Keratinocyte (primary cell): ENCODE results near the gene SPRTN. TPM values are rescaled to one million over a fixed set of nuclear protein-coding genes. Genes with fewer than 3 reads are reported as not detected.

ENCODE experiments used
- DNase-seq: peaks from one replicate; pipeline ENCODE4 v3.0.0-alpha.2; 2011; ENCODE audit warnings: low read depth, missing footprints, low spot score
- FAIRE-seq: peaks from 2 replicates; lab custom pipeline; 2011; peaks lifted over from hg19 to GRCh38; lab: Jason Lieb, UNC
- H2AFZ ChIP-seq: 2 replicates; pipeline ENCODE4 v1.6.0; 2012; ENCODE audit warnings: low read length, control low read depth, inconsistent platforms; ENCODE audit not compliant: control insufficient read depth
- H3K27ac ChIP-seq: 2 replicates; pipeline ENCODE4 v1.5.1; 2011; ENCODE audit warnings: low read length; ENCODE audit not compliant: control insufficient read depth, insufficient read depth
- H3K27me3 ChIP-seq: 3 replicates; pipeline ENCODE4 v1.6.0; 2011; ENCODE audit warnings: low read length; ENCODE audit not compliant: control insufficient read depth, insufficient read depth; ENCODE audit errors: extremely low read depth
- H3K36me3 ChIP-seq, 2 experiments: 2 replicates in 1 of 2; 3 replicates in 1 of 2; pipeline ENCODE4 v1.5.1; 2011; ENCODE audit warnings: low read length in 2 of 2, mild to moderate bottlenecking in 1 of 2; ENCODE audit not compliant: control insufficient read depth in 2 of 2, insufficient read depth in 2 of 2; ENCODE audit errors: extremely low read depth in 1 of 2
- H3K4me1 ChIP-seq: 3 replicates; pipeline ENCODE4 v1.5.1; 2011; ENCODE audit warnings: low read length; ENCODE audit not compliant: control insufficient read depth, insufficient read depth; ENCODE audit errors: extremely low read depth
- H3K4me2 ChIP-seq: 3 replicates; pipeline ENCODE4 v1.6.0; 2011; ENCODE audit warnings: low read depth, low read length; ENCODE audit not compliant: control insufficient read depth, insufficient read depth; ENCODE audit errors: extremely low read depth
- H3K4me3 ChIP-seq, 3 experiments: fragments of 200-600 bp in 1 of 3; sonication (generic) in 1 of 3; 2 replicates in 2 of 3; 3 replicates in 1 of 3; pipeline ENCODE4 v1.5.1; 2011 to 2016; ENCODE audit warnings: low read length in 3 of 3, mild to moderate bottlenecking in 3 of 3, control low read depth in 2 of 3, inconsistent platforms in 1 of 3, low read depth in 1 of 3, mixed read lengths in 1 of 3, mixed run types in 1 of 3, moderate library complexity in 1 of 3; ENCODE audit not compliant: control insufficient read depth in 2 of 3, insufficient read depth in 2 of 3; ENCODE audit errors: extremely low read depth in 1 of 3
- H3K79me2 ChIP-seq: 2 replicates; pipeline ENCODE4 v1.6.0; 2012; ENCODE audit warnings: low read length; ENCODE audit not compliant: control insufficient read depth, insufficient read depth
- H3K9ac ChIP-seq: 3 replicates; pipeline ENCODE4 v1.6.0; 2011; ENCODE audit warnings: low read length; ENCODE audit not compliant: control insufficient read depth, insufficient read depth; ENCODE audit errors: extremely low read depth
- H3K9me1 ChIP-seq: 3 replicates; pipeline ENCODE4 v1.6.0; 2011; ENCODE audit warnings: low read length; ENCODE audit not compliant: control insufficient read depth, insufficient read depth; ENCODE audit errors: extremely low read depth
- H3K9me3 ChIP-seq: 2 replicates; pipeline ENCODE4 v1.5.1; 2012; ENCODE audit warnings: low read depth, low read length; ENCODE audit not compliant: control insufficient read depth
- H4K20me1 ChIP-seq: 3 replicates; pipeline ENCODE4 v1.6.0; 2011; ENCODE audit warnings: low read length; ENCODE audit not compliant: control insufficient read depth, insufficient read depth; ENCODE audit errors: extremely low read depth
- EZH2 ChIP-seq: IDR thresholded peaks from one replicate; pipeline ENCODE4 v1.6.1; 2012; ENCODE audit warnings: inconsistent platforms, mild to moderate bottlenecking, low read length, moderate library complexity
- dilution Hi-C: fragments of 300-500 bp; cut with MboI; formaldehyde crosslinking; loops from one replicate; pipeline ENCODE4 v1.7.0; 2020; ENCODE audit warnings: low sequenced_read_pairs; ENCODE audit not compliant: extremely low pct_ligation_motif_present
- polyA plus RNA-seq, 5 experiments: library from polyadenylated mRNA; depleted of rRNA in 3 of 5; stranded (reverse) in 3 of 5; stranded (forward) in 1 of 5; unstranded in 1 of 5; fragments of >200 nt; gene quantifications; 1 replicate in 1 of 5; 2 replicates in 3 of 5; 3 replicates in 1 of 5; pipeline versions ENCODE4 v1.2.1 to v1.2.3, GENCODE V29; 2011 to 2012; ENCODE audit warnings: missing spikeins in 2 of 5, low read depth in 1 of 5, low replicate concordance in 1 of 5
- TF ChIP-seq, protein P1 (sequence below), 3 experiments: IDR thresholded peaks in 1 of 3; conservative IDR thresholded peaks in 1 of 3; optimal IDR thresholded peaks in 1 of 3; 2 replicates in 2 of 3; 3 replicates in 1 of 3; pipeline versions ENCODE3 to v1.5.1; 2011; ENCODE audit warnings: low read length in 3 of 3, mild to moderate bottlenecking in 3 of 3, moderate library complexity in 2 of 3, control low read depth in 1 of 3, inconsistent platforms in 1 of 3; ENCODE audit not compliant: insufficient read depth in 2 of 3; ENCODE audit errors: extremely low read depth in 1 of 3

Gene SPRTN
- polyA plus RNA-seq, 1 donor (not counting 4 experiments of a cell fraction or from before 2014, with no cell fraction given): 17.4 TPM

DNA sequence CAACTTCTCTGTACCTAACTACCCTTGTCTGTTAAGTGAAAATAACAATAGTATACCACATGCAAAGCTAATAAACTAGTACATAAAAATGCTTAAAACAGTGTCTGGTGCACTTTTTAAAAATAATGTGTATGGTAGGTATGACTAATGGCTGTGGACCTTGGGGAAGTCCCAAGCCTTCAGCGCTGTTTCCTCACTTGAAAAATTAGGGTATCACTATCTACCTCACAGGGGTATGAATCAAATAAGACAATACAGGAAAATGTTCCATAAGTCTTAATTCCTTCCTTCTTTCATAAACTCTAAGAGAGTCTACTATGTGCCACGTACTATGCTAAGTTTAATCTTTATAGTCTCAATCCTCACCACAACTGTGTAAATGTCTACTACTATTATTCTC lies 52.0 kb downstream of the SPRTN start:
- Histone ChIP-seq H4K20me1 (no peaks in the 10 kb centered on the region), H3K9me1 (peaks cover 2% of the 10 kb centered on the region), H3K9me3 (no peaks in the 10 kb centered on the region), H3K27me3 (no peaks in the 10 kb centered on the region), H3K4me1 (peaks cover 44% of the 10 kb centered on the region), H3K79me2 (peaks cover 65% of the 10 kb centered on the region), H3K4me2 (peak overlapping the region; percentile 33), H3K9ac (peak overlapping the region; percentile 33), H3K36me3 (peaks cover 0 to 5% of the 10 kb centered on the region in 2 experiments), H2AFZ (no peak overlapping the region), H3K27ac (peak overlapping the region; percentile 51), H3K4me3 (peak overlapping the region in 1 of 3 experiments; percentile 2)
- dilution Hi-C loops: no loop called here
- FAIRE-seq (no peak), DNase-seq (no peak)
- TF ChIP-seq, protein P1, sequence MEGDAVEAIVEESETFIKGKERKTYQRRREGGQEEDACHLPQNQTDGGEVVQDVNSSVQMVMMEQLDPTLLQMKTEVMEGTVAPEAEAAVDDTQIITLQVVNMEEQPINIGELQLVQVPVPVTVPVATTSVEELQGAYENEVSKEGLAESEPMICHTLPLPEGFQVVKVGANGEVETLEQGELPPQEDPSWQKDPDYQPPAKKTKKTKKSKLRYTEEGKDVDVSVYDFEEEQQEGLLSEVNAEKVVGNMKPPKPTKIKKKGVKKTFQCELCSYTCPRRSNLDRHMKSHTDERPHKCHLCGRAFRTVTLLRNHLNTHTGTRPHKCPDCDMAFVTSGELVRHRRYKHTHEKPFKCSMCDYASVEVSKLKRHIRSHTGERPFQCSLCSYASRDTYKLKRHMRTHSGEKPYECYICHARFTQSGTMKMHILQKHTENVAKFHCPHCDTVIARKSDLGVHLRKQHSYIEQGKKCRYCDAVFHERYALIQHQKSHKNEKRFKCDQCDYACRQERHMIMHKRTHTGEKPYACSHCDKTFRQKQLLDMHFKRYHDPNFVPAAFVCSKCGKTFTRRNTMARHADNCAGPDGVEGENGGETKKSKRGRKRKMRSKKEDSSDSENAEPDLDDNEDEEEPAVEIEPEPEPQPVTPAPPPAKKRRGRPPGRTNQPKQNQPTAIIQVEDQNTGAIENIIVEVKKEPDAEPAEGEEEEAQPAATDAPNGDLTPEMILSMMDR (optimal IDR thresholded peaks at IDR 0.05 in 1 of 3, IDR thresholded peaks at IDR 0.05 in 1 of 3, conservative IDR thresholded peaks at IDR 0.05 in 1 of 3; ENCODE audit: extremely low read depth in 1 of 3, insufficient read depth in 2 of 3, low read length in 3 of 3): no peak
- no peak for TF ChIP-seq EZH2

DNA sequence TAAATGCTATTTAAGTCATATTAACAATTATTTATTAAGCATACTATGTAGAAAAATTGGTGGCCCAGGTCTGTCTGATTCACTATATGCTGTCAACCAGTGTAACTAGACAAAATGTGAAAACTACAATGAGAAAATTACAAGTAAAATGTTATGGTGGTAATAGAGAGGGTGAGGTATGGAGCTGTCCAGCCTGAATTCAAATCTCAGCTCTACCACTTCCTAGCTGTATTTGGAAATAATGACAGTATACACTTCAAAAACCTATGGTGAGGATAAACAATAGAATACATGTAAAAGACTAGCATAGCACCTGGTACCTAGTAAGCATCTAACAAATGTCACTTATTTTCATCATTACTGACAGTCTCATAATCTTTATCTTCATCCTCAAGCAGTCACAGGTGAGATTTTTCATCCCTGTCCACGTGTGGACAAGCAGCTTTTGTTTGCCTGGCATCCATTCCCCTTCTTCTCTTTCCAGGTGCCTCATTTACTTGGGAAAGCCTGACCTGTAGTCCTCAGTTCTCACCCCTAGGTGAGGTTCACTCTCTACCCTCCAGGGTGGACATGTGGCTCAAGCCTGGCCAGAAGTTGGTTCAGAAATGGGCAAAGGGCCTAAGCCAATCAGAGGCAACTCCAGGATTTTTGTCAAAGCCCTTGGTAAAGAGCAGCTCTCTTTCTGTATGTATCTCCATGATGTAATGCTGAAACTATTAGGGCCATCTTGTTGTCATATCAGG lies 54.5 kb downstream of the SPRTN start:
- DNase-seq (no peak), FAIRE-seq (no peak)
- no peak overlapping the region for H3K9ac ChIP-seq
- no peak overlapping the region for H3K4me2 ChIP-seq
- H3K9me3 ChIP-seq: no peaks in the 10 kb centered on the region
- no peak overlapping the region for H2AFZ ChIP-seq
- peaks cover 53% of the 10 kb centered on the region for H3K4me1 ChIP-seq
- no peak overlapping the region for H3K4me3 ChIP-seq
- peaks cover 0 to 5% of the 10 kb centered on the region in 2 experiments for H3K36me3 ChIP-seq
- dilution Hi-C loops: no loop called here
- no peaks in the 10 kb centered on the region for H3K27me3 ChIP-seq
- H3K79me2 ChIP-seq: peaks cover 51% of the 10 kb centered on the region
- H4K20me1 ChIP-seq: no peaks in the 10 kb centered on the region
- H3K27ac ChIP-seq: no peak overlapping the region
- no peaks in the 10 kb centered on the region for H3K9me1 ChIP-seq
- TF ChIP-seq, protein P1 (optimal IDR thresholded peaks at IDR 0.05 in 1 of 3, IDR thresholded peaks at IDR 0.05 in 1 of 3, conservative IDR thresholded peaks at IDR 0.05 in 1 of 3; ENCODE audit: extremely low read depth in 1 of 3, insufficient read depth in 2 of 3, low read length in 3 of 3): no peak
- TF ChIP-seq EZH2: no peak
